OCI-LY1 (cell line): ENCODE data around the gene NAV1.
"Not testable (repeated sequence)": the region's sequence is repeated elsewhere in the genome, so short reads cannot be mapped to it uniquely, and the experiment has no call there.

Source experiments
- H2AFZ ChIP-seq: fragments of 200-600 bp; sonication (generic), shearing (Covaris generic); 2 replicates; pipeline ENCODE4 v1.6.0; 2014; ENCODE audit warnings: antibody characterized with exemption, mild to moderate bottlenecking, low read length
- H3F3A ChIP-seq: fragments of 200-600 bp; sonication (generic), shearing (Covaris generic); 2 replicates; pipeline ENCODE4 v1.6.0; 2014; ENCODE audit warnings: mild to moderate bottlenecking, antibody characterized with exemption, low read length, moderate library complexity; ENCODE audit not compliant: insufficient read depth
- H3K27ac ChIP-seq: fragments of 200-600 bp; sonication (generic); 2 replicates; pipeline ENCODE4 v1.5.1; 2014; ENCODE audit warnings: low read length, mixed run types, mild to moderate bottlenecking, low read depth; ENCODE audit not compliant: poor library complexity, severe bottlenecking
- H3K27me3 ChIP-seq: fragments of 200-600 bp; sonication (generic); 2 replicates; pipeline ENCODE4 v1.6.0; 2014; ENCODE audit warnings: antibody characterized with exemption, mild to moderate bottlenecking, low read length, moderate library complexity; ENCODE audit not compliant: insufficient read depth
- H3K36me3 ChIP-seq: fragments of 200-600 bp; sonication (generic); 2 replicates; pipeline ENCODE4 v1.6.1; 2014; ENCODE audit warnings: mild to moderate bottlenecking, antibody characterized with exemption, low read length, moderate library complexity, mixed read lengths; ENCODE audit not compliant: insufficient read depth
- H3K4me1 ChIP-seq: fragments of 200-600 bp; sonication (generic); 2 replicates; pipeline ENCODE4 v1.5.1; 2014; ENCODE audit warnings: mild to moderate bottlenecking, low read length, moderate library complexity; ENCODE audit not compliant: insufficient read depth, severe bottlenecking
- H3K4me2 ChIP-seq: fragments of 200-600 bp; sonication (generic), shearing (Covaris generic); 2 replicates; pipeline ENCODE4 v1.6.1; 2014; ENCODE audit warnings: low read length
- H3K4me3 ChIP-seq: fragments of 200-600 bp; sonication (generic); 2 replicates; pipeline ENCODE4 v1.5.1; 2014; ENCODE audit warnings: low read length, low read depth, mild to moderate bottlenecking, mixed read lengths; ENCODE audit not compliant: poor library complexity, severe bottlenecking
- H3K79me2 ChIP-seq: fragments of 200-600 bp; shearing (Covaris generic); 2 replicates; pipeline ENCODE4 v1.6.1; 2016; ENCODE audit warnings: mixed run types, low read length, mixed read lengths; ENCODE audit not compliant: insufficient read depth
- H3K9ac ChIP-seq: fragments of 200-600 bp; sonication (generic), shearing (Covaris generic); 2 replicates; pipeline ENCODE4 v1.6.1; 2014; ENCODE audit warnings: mild to moderate bottlenecking, low read length, mixed read lengths
- H3K9me2 ChIP-seq: fragments of 200-600 bp; sonication (generic), shearing (Covaris generic); 2 replicates; pipeline ENCODE4 v1.6.1; 2014; ENCODE audit warnings: low read depth, mild to moderate bottlenecking, low read length, mixed read lengths
- H3K9me3 ChIP-seq: fragments of 200-600 bp; shearing (Covaris generic); 2 replicates; pipeline ENCODE4 v1.6.1; 2014; ENCODE audit warnings: low read length, mixed read lengths
- H4K20me1 ChIP-seq: fragments of 200-600 bp; sonication (generic), shearing (Covaris generic); 2 replicates; pipeline ENCODE4 v1.6.0; 2016; ENCODE audit warnings: mild to moderate bottlenecking, low read length; ENCODE audit not compliant: insufficient read depth
- CTCF ChIP-seq: fragments of 200-600 bp; sonication (generic), shearing (Covaris generic); IDR thresholded peaks from 2 replicates; pipeline ENCODE4 v1.5.1; 2017; ENCODE audit warnings: mild to moderate bottlenecking, antibody characterized with exemption, low read length, moderate library complexity, mixed read lengths
- EZH2 ChIP-seq: fragments of 200-600 bp; sonication (generic), shearing (Covaris generic); IDR thresholded peaks from 2 replicates; pipeline ENCODE4 v1.8.0; 2017; ENCODE audit warnings: borderline replicate concordance, mixed run types, mild to moderate bottlenecking, antibody characterized with exemption, low read length, moderate library complexity, mixed read lengths

The NAV1 gene

GRCh38 chr1:201517631-201518030 is 21.3 kb upstream of the NAV1 start:
- Histone ChIP-seq H3K9me2 (no peaks in the 10 kb centered on the region), H3K4me3 (no peak overlapping the region), H3K9me3 (no peaks in the 10 kb centered on the region), H3K36me3 (no peaks in the 10 kb centered on the region; the same call in 1 of the 2 replicates), H3K4me1 (peaks cover 2% of the 10 kb centered on the region), H4K20me1 (no peaks in the 10 kb centered on the region), H3K27ac (no peak overlapping the region), H3K79me2 (no peaks in the 10 kb centered on the region), H3K9ac (no peak overlapping the region), H3F3A (no peaks in the 10 kb centered on the region), H3K4me2 (no peak overlapping the region), H2AFZ (no peak overlapping the region), H3K27me3 (no peaks in the 10 kb centered on the region)
- no peak for TF ChIP-seq EZH2
- no peak for TF ChIP-seq CTCF

- Histone ChIP-seq H4K20me1 (no peaks in the 10 kb centered on the region), H3K27me3 (no peaks in the 10 kb centered on the region), H3K36me3 (no peaks in the 10 kb centered on the region; the same call in 1 of the 2 replicates), H3K4me1 (no peaks in the 10 kb centered on the region), H3K4me3 (no peak overlapping the region), H2AFZ (no peak overlapping the region), H3K79me2 (no peaks in the 10 kb centered on the region), H3K4me2 (no peak overlapping the region), H3F3A (no peaks in the 10 kb centered on the region), H3K9me2 (no peaks in the 10 kb centered on the region), H3K9ac (no peak overlapping the region), H3K27ac (no peak overlapping the region), H3K9me3 (no peaks in the 10 kb centered on the region)
- TF ChIP-seq EZH2 (no peak), CTCF (no peak)
Measured at GRCh38 chr1:201518071-201518470, 20.9 kb upstream of the NAV1 start.

GRCh38 chr1:201520046-201520575 is 18.8 kb upstream of the NAV1 start:
- H3K4me3 ChIP-seq, H3K36me3 ChIP-seq, H3K4me1 ChIP-seq, H3K9me3 ChIP-seq, H3F3A ChIP-seq, H3K9ac ChIP-seq, H3K4me2 ChIP-seq, H3K79me2 ChIP-seq, H3K27ac ChIP-seq, H2AFZ ChIP-seq, H3K9me2 ChIP-seq, H3K27me3 ChIP-seq, H4K20me1 ChIP-seq: not testable (repeated sequence)

GRCh38 chr1:201525193-201525778 is 13.6 kb upstream of the NAV1 start:
- Histone ChIP-seq H3K79me2 (no peaks in the 10 kb centered on the region), H3K9me2 (no peaks in the 10 kb centered on the region), H3K4me1 (no peaks in the 10 kb centered on the region), H4K20me1 (no peaks in the 10 kb centered on the region), H3K4me3 (no peak overlapping the region), H3K4me2 (no peak overlapping the region), H3F3A (no peaks in the 10 kb centered on the region), H3K27me3 (no peaks in the 10 kb centered on the region), H3K36me3 (peaks cover 5% of the 10 kb centered on the region; the same call in 1 of the 2 replicates), H3K9ac (no peak overlapping the region), H2AFZ (no peak overlapping the region), H3K9me3 (no peaks in the 10 kb centered on the region), H3K27ac (no peak overlapping the region)
- no peak for TF ChIP-seq CTCF
- TF ChIP-seq EZH2 = no peak
